Type B pancreatic cell (in vitro differentiated cells): Measurements from ENCODE around the gene KIAA0232. TPM values are rescaled to one million over a fixed set of nuclear protein-coding genes. Genes with fewer than 3 reads are reported as not detected.

Experiments
- DNase-seq: peaks from one replicate; pipeline ENCODE4 v3.0.0; 2021; ENCODE audit warnings: mixed read lengths; ENCODE audit not compliant: unreplicated experiment; ENCODE audit errors: extremely low spot score
- H3K27ac Mint-ChIP-seq: 2 replicates; pipeline ENCODE4 v1.8.0; 2021; ENCODE audit warnings: mild to moderate bottlenecking, mixed read lengths
- H3K27me3 Mint-ChIP-seq: 2 replicates; pipeline ENCODE4 v1.8.0; 2021; ENCODE audit warnings: mixed read lengths
- H3K36me3 Mint-ChIP-seq: 2 replicates; pipeline ENCODE4 v1.8.0; 2021; ENCODE audit warnings: mixed read lengths
- H3K4me1 Mint-ChIP-seq: one replicate; pipeline ENCODE4 v1.8.0; 2021; ENCODE audit warnings: mixed read lengths; ENCODE audit not compliant: unreplicated experiment
- H3K4me3 Mint-ChIP-seq: 2 replicates; pipeline ENCODE4 v1.8.0; 2021; ENCODE audit warnings: mild to moderate bottlenecking, mixed read lengths
- H3K9me3 Mint-ChIP-seq: 2 replicates; pipeline ENCODE4 v1.8.0; 2021; ENCODE audit warnings: mixed read lengths
- CTCF ChIP-seq: fragments of 200-600 bp; sonication (generic); conservative IDR thresholded peaks from 2 replicates; pipeline ENCODE4 v1.5.0; 2021; ENCODE audit warnings: antibody characterized with exemption, mild to moderate bottlenecking
- total RNA-seq: library from RNA; stranded (reverse); gene quantifications from 2 replicates; pipeline ENCODE4 v1.2.1, GENCODE V29; 2021; ENCODE audit warnings: low replicate concordance

KIAA0232 gene
- total RNA-seq, 1 donor from 2014 or later: 35.9 TPM

DNA sequence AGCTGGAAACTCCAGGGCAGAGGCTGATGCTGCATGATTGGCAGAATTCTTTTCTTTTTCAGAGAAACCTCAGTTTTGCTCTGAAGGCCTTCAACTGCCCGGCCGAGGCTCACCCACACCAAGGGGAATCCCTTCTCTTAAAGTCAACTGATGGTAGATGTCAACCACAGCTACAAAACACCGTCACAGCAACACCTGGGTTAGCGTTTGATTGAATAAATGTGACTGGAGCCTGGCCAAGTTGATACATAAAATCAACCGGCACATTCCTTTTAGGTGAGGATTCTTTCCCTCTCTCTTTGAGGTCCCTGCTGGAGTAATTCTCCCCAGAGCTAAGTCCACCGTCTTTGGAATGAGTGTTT is 15.2 kb upstream of the KIAA0232 start:
- H3K4me1 Mint-ChIP-seq: peaks cover under 1% of the 10 kb centered on the region
- H3K27me3 Mint-ChIP-seq: peaks cover 32% of the 10 kb centered on the region
- H3K27ac Mint-ChIP-seq: no peak overlapping the region
- H3K9me3 Mint-ChIP-seq: no peaks in the 10 kb centered on the region
- no peak for DNase-seq
- H3K4me3 Mint-ChIP-seq: no peak overlapping the region
- TF ChIP-seq CTCF: no peak
- no peaks in the 10 kb centered on the region for H3K36me3 Mint-ChIP-seq

DNA sequence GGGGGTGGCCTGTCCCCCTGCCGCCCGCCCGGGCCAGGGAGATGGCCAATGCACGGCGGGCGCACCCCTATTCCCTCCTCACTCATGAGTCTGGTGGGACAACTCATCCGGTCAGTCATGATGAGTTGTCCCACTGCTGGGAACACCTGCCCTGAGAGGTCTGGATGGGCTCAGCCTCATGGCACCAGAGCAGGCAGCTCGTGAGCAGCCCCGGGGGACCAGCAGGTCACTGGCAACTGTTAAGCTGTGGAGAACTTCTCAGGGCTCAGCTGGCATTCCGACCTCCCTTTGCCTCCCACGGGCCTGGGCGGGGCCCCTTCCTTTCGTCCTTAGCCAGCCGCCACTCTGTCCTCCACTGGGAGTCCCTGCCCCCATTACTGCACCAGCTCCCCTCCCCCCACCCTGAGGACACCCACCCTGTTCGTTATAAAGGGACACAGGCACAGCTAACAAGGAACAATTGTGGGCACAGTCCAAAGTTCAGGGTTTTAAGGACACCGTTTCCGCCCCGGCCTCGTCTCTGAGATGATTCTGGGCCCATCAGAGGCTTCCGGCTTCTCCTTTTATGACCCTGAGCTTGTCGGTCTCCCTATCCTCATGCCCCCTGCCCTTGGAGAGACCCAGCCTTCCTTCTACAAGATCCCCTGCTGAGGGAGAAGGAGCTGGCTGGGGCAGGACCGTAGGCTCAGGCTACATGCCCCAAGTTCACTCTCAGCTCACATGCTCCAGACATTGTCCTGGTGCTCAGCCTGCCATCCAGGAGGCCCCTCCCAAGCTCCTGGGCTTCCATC is 14.6 kb upstream of the KIAA0232 start:
- no peak for DNase-seq
- TF ChIP-seq CTCF: no peak
- H3K27ac Mint-ChIP-seq: no peak overlapping the region

DNA sequence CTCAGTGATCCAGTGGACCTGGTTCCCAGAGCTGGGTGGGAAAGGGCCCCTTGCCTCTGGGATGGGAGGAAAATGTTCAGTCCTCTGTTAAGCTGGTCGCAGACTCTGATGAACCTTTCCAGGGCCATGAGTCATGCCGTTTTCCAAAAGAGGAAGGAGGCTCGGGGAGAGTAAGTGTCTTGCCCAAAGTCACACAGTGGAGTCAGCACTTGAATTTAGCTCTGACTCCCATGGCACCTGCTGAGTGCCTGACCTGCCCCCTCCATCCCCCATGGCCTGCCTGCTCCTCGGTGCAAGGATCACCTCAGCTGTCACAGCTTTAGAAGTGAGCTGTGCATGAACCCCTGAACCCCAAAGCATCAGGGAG is 14.0 kb upstream of the KIAA0232 start:
- peaks cover 38% of the 10 kb centered on the region for H3K27me3 Mint-ChIP-seq
- H3K36me3 Mint-ChIP-seq: no peaks in the 10 kb centered on the region
- H3K4me1 Mint-ChIP-seq: peaks cover 12% of the 10 kb centered on the region
- no peak overlapping the region for H3K4me3 Mint-ChIP-seq
- no peak for TF ChIP-seq CTCF
- H3K27ac Mint-ChIP-seq: no peak overlapping the region
- no peak for DNase-seq
- H3K9me3 Mint-ChIP-seq: no peaks in the 10 kb centered on the region

More for the DNA sequence above, 14.6 kb upstream of the KIAA0232 start:
- H3K27me3 Mint-ChIP-seq: peaks cover 35% of the 10 kb centered on the region
- no peaks in the 10 kb centered on the region for H3K36me3 Mint-ChIP-seq
- peaks cover 7% of the 10 kb centered on the region for H3K4me1 Mint-ChIP-seq
- H3K4me3 Mint-ChIP-seq: no peak overlapping the region
- H3K9me3 Mint-ChIP-seq: no peaks in the 10 kb centered on the region

GRCh38 chr4:6769233-6769988 is 13.1 kb upstream of the KIAA0232 start:
- H3K4me3 Mint-ChIP-seq: no peak overlapping the region
- no peaks in the 10 kb centered on the region for H3K9me3 Mint-ChIP-seq
- H3K36me3 Mint-ChIP-seq: no peaks in the 10 kb centered on the region
- H3K4me1 Mint-ChIP-seq: peaks cover 12% of the 10 kb centered on the region
- TF ChIP-seq CTCF: no peak
- no peak for DNase-seq
- H3K27ac Mint-ChIP-seq: no peak overlapping the region
- H3K27me3 Mint-ChIP-seq: peaks cover 33% of the 10 kb centered on the region

DNA sequence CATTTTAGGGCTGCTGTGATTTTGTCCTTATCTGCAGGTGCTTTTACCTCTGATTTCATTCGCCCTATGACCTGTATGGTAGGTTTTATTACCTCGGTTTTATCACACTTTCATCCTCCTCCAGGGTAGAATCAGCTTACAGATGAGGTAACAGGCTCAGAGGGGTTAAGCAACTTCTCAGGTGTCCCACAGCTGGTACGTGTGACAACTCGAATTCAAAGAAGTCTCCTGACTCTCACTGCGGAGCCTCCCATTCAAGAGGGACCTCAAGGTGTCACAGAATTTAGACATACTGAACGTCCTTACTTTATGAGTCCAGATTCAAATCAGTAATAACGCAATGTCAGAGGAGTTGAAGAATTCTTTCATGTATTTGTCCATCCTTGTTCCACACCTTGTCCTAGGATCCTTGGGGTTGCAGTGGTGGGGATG is 12.5 kb upstream of the KIAA0232 start:
- Mint-ChIP-seq H3K4me3 (no peak overlapping the region), H3K27ac (peak overlapping the region; percentile 50), H3K27me3 (peaks cover 35% of the 10 kb centered on the region), H3K36me3 (no peaks in the 10 kb centered on the region), H3K9me3 (no peaks in the 10 kb centered on the region), H3K4me1 (peaks cover 12% of the 10 kb centered on the region)
- no peak for TF ChIP-seq CTCF
- no peak for DNase-seq
